ENCODE results near the gene SPDYE6. TPM values are rescaled to one million over a fixed set of nuclear protein-coding genes. Genes with fewer than 3 reads are reported as not detected.
"Not testable (repeated sequence)": the region's sequence is repeated elsewhere in the genome, so short reads cannot be mapped to it uniquely, and the experiment has no call there.

Gene SPDYE6
- total RNA-seq, 5 donors from 2014 or later (not counting 1 experiment from before 2014, with no cell fraction given): not detected

- H3K9me3 Mint-ChIP-seq; H3K27me3 ChIP-seq (replicated peaks in 1 of 2; ENCODE audit: control insufficient read depth in 2 of 2, extremely low read depth in 1 of 2, insufficient read depth in 2 of 2, low read length in 1 of 2); H3K27ac Mint-ChIP-seq; H3K36me3 ChIP-seq (ENCODE audit: control insufficient read depth in 2 of 2, extremely low read depth in 1 of 2, insufficient read depth in 1 of 2, low read length in 1 of 2); POLR2A ChIA-PET; H3K4me3 ChIP-seq (ENCODE audit: control insufficient read depth in 1 of 2, extremely low read depth in 1 of 2, low read length in 1 of 2); CTCF ChIA-PET; H3K4me1 Mint-ChIP-seq; H3K9me3 ChIP-seq; H3K36me3 Mint-ChIP-seq; H3K4me1 ChIP-seq (ENCODE audit: control insufficient read depth in 1 of 2, extremely low read depth in 1 of 2, insufficient read depth in 2 of 2, low read length in 2 of 2); H3K27ac ChIP-seq (ENCODE audit: low read length); ATAC-seq (replicated peaks in 1 of 4); DNase-seq: not testable (repeated sequence)
- H3K27me3 Mint-ChIP-seq: peaks cover 0 to 19% of the 10 kb centered on the region in 2 donors
- peak overlapping the region in 1 of 3 donors; percentile 32 for H3K4me3 Mint-ChIP-seq
- no CpG with 5 or more reads among the region's 5 CpGs for WGBS (ENCODE audit: insufficient coverage)
Observed at GRCh38 chr7:102328863-102329262, 27.4 kb downstream of the SPDYE6 start.

GRCh38 chr7:102327183-102327582 lies 29.1 kb downstream of the SPDYE6 start:
- no CpG with 5 or more reads among the region's 6 CpGs for WGBS (ENCODE audit: insufficient coverage)
- H3K4me3 ChIP-seq (ENCODE audit: control insufficient read depth in 1 of 2, extremely low read depth in 1 of 2, low read length in 1 of 2); H3K9me3 Mint-ChIP-seq; H3K27me3 ChIP-seq (replicated peaks in 1 of 2; ENCODE audit: control insufficient read depth in 2 of 2, extremely low read depth in 1 of 2, insufficient read depth in 2 of 2, low read length in 1 of 2); H3K36me3 ChIP-seq (ENCODE audit: control insufficient read depth in 2 of 2, extremely low read depth in 1 of 2, insufficient read depth in 1 of 2, low read length in 1 of 2); H3K4me1 ChIP-seq (ENCODE audit: control insufficient read depth in 1 of 2, extremely low read depth in 1 of 2, insufficient read depth in 2 of 2, low read length in 2 of 2); H3K9me3 ChIP-seq; H3K36me3 Mint-ChIP-seq; H3K4me1 Mint-ChIP-seq; H3K27ac ChIP-seq (ENCODE audit: low read length); H3K27ac Mint-ChIP-seq; POLR2A ChIA-PET; CTCF ChIA-PET; DNase-seq; H3K4me3 Mint-ChIP-seq; ATAC-seq (replicated peaks in 1 of 4): not testable (repeated sequence)
- H3K27me3 Mint-ChIP-seq: peaks cover 0 to 22% of the 10 kb centered on the region in 2 donors

GRCh38 chr7:102326157-102326889 lies 29.9 kb downstream of the SPDYE6 start:
- Mint-ChIP-seq H3K36me3 (no peaks in the 10 kb centered on the region), H3K27ac (no peak overlapping the region), H3K4me1 (peaks cover 0 to 6% (median 0%) of the 10 kb centered on the region in 3 donors), H3K27me3 (peaks cover 0 to 21% of the 10 kb centered on the region in 2 donors), H3K4me3 (no peak overlapping the region), H3K9me3 (no peaks in the 10 kb centered on the region)
- no peak for ATAC-seq (replicated peaks in 1 of 4)
- Histone ChIP-seq H3K9me3 (no peaks in the 10 kb centered on the region), H3K36me3 (ENCODE audit: control insufficient read depth in 2 of 2, extremely low read depth in 1 of 2, insufficient read depth in 1 of 2, low read length in 1 of 2) (no peaks in the 10 kb centered on the region), H3K4me1 (ENCODE audit: control insufficient read depth in 1 of 2, extremely low read depth in 1 of 2, insufficient read depth in 2 of 2, low read length in 2 of 2) (no peaks in the 10 kb centered on the region), H3K4me3 (ENCODE audit: control insufficient read depth in 1 of 2, extremely low read depth in 1 of 2, low read length in 1 of 2) (no peak overlapping the region), H3K27ac (ENCODE audit: low read length) (no peak overlapping the region), H3K27me3 (replicated peaks in 1 of 2; ENCODE audit: control insufficient read depth in 2 of 2, extremely low read depth in 1 of 2, insufficient read depth in 2 of 2, low read length in 1 of 2) (peaks cover 0 to 16% of the 10 kb centered on the region in 2 experiments)
- ChIA-PET POLR2A (no interaction called here), CTCF (interaction anchor here in 1 of 2 donors (0.7 kb wide), 1 partner anchor 42 kb away, joined by 5 read pairs; no protein-coding TSS in a partner anchor)
- no peak for DNase-seq
- WGBS (ENCODE audit: insufficient coverage): 95% methylated on average over 4 of the region's 11 CpGs

DNA sequence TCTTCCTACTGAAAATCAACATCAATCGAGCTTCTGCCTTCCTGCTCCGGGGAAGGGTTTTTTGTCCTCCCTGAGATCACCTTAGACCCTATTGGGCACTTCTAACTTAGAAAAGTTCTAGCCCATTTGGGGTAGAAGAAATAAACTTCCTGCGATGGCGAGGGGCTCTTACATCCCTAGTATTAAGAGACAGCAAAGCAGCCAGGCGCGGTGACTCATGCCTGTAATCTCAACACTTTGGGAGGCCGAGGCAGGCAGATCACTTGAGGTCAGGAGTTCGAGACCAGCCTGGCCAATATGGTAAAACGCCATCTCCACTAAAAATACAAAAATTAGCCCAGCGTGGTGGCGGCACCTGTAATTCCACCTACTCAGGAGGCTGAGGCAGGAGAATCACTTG lies 31.1 kb downstream of the SPDYE6 start:
- POLR2A ChIA-PET; H3K4me1 Mint-ChIP-seq; ATAC-seq (replicated peaks in 1 of 4); H3K9me3 ChIP-seq; CTCF ChIA-PET; H3K27ac ChIP-seq (ENCODE audit: low read length); H3K4me3 ChIP-seq (ENCODE audit: control insufficient read depth in 1 of 2, extremely low read depth in 1 of 2, low read length in 1 of 2); H3K4me1 ChIP-seq (ENCODE audit: control insufficient read depth in 1 of 2, extremely low read depth in 1 of 2, insufficient read depth in 2 of 2, low read length in 2 of 2); DNase-seq; H3K27ac Mint-ChIP-seq; H3K4me3 Mint-ChIP-seq; H3K36me3 Mint-ChIP-seq; H3K36me3 ChIP-seq (ENCODE audit: control insufficient read depth in 2 of 2, extremely low read depth in 1 of 2, insufficient read depth in 1 of 2, low read length in 1 of 2); H3K9me3 Mint-ChIP-seq: not testable (repeated sequence)
- peaks cover 0 to 20% of the 10 kb centered on the region in 2 experiments for H3K27me3 ChIP-seq (replicated peaks in 1 of 2; ENCODE audit: control insufficient read depth in 2 of 2, extremely low read depth in 1 of 2, insufficient read depth in 2 of 2, low read length in 1 of 2)
- WGBS (ENCODE audit: insufficient coverage): 96% methylated on average over 5 of the region's 11 CpGs
- H3K27me3 Mint-ChIP-seq: peaks cover 0 to 21% of the 10 kb centered on the region in 2 donors

GRCh38 chr7:102323914-102324195 lies 32.4 kb downstream of the SPDYE6 start:
- POLR2A ChIA-PET: no interaction called here
- peaks cover 0 to 6% (median 0%) of the 10 kb centered on the region in 3 donors for H3K4me1 Mint-ChIP-seq
- H3K4me1 ChIP-seq (ENCODE audit: control insufficient read depth in 1 of 2, extremely low read depth in 1 of 2, insufficient read depth in 2 of 2, low read length in 2 of 2): no peaks in the 10 kb centered on the region
- H3K27me3 Mint-ChIP-seq: peaks cover 0 to 21% of the 10 kb centered on the region in 2 donors
- no peaks in the 10 kb centered on the region for H3K36me3 Mint-ChIP-seq
- no peak overlapping the region for H3K27ac Mint-ChIP-seq
- H3K9me3 Mint-ChIP-seq: no peaks in the 10 kb centered on the region
- H3K27ac ChIP-seq (ENCODE audit: low read length): no peak overlapping the region
- DNase-seq (no peak), ATAC-seq (replicated peaks in 1 of 4) (no peak)
- CTCF ChIA-PET: no interaction called here
- H3K4me3 ChIP-seq (ENCODE audit: control insufficient read depth in 1 of 2, extremely low read depth in 1 of 2, low read length in 1 of 2): no peak overlapping the region
- no peaks in the 10 kb centered on the region for H3K9me3 ChIP-seq
- H3K36me3 ChIP-seq (ENCODE audit: control insufficient read depth in 2 of 2, extremely low read depth in 1 of 2, insufficient read depth in 1 of 2, low read length in 1 of 2): no peaks in the 10 kb centered on the region
- 90% methylated on average over 5 of the region's 5 CpGs for WGBS (ENCODE audit: insufficient coverage)
- no peak overlapping the region for H3K4me3 Mint-ChIP-seq
- H3K27me3 ChIP-seq (replicated peaks in 1 of 2; ENCODE audit: control insufficient read depth in 2 of 2, extremely low read depth in 1 of 2, insufficient read depth in 2 of 2, low read length in 1 of 2): peaks cover 0 to 22% of the 10 kb centered on the region in 2 experiments

GRCh38 chr7:102322202-102322715 lies 34.0 kb downstream of the SPDYE6 start:
- H3K27me3 Mint-ChIP-seq: peaks cover 0 to 16% of the 10 kb centered on the region in 2 donors
- no peak overlapping the region for H3K27ac ChIP-seq (ENCODE audit: low read length)
- 86% methylated on average over 3 of the region's 8 CpGs for WGBS (ENCODE audit: insufficient coverage)
- no peaks in the 10 kb centered on the region for H3K9me3 ChIP-seq
- H3K4me1 ChIP-seq (ENCODE audit: control insufficient read depth in 1 of 2, extremely low read depth in 1 of 2, insufficient read depth in 2 of 2, low read length in 2 of 2): no peaks in the 10 kb centered on the region
- peaks cover 0 to 2% (median 0%) of the 10 kb centered on the region in 3 donors for H3K4me1 Mint-ChIP-seq
- no peaks in the 10 kb centered on the region for H3K36me3 ChIP-seq (ENCODE audit: control insufficient read depth in 2 of 2, extremely low read depth in 1 of 2, insufficient read depth in 1 of 2, low read length in 1 of 2)
- DNase-seq (no peak), ATAC-seq (replicated peaks in 1 of 4) (no peak)
- H3K27ac Mint-ChIP-seq: no peak overlapping the region
- no peaks in the 10 kb centered on the region for H3K9me3 Mint-ChIP-seq
- no peak overlapping the region for H3K4me3 ChIP-seq (ENCODE audit: control insufficient read depth in 1 of 2, extremely low read depth in 1 of 2, low read length in 1 of 2)
- H3K27me3 ChIP-seq (replicated peaks in 1 of 2; ENCODE audit: control insufficient read depth in 2 of 2, extremely low read depth in 1 of 2, insufficient read depth in 2 of 2, low read length in 1 of 2): peaks cover 0 to 22% of the 10 kb centered on the region in 2 experiments
- H3K4me3 Mint-ChIP-seq: peak overlapping the region in 1 of 3 donors; percentile 32
- POLR2A ChIA-PET: no interaction called here
- CTCF ChIA-PET: no interaction called here
- no peaks in the 10 kb centered on the region for H3K36me3 Mint-ChIP-seq

Data from T-cell (primary cell).